GM12878 (cell line): ENCODE results near the gene C1orf210.

Experiments
- FOXM1 ChIP-seq: IDR thresholded peaks from 2 replicates; pipeline ENCODE4 v1.6.1; 2012; ENCODE audit warnings: low read depth, mild to moderate bottlenecking, inconsistent platforms, low read length, moderate library complexity
- MXI1 ChIP-seq: fragments of 150-350 bp; IDR thresholded peaks from 2 replicates; pipeline ENCODE4 v1.6.1; 2011; ENCODE audit warnings: low read depth, mild to moderate bottlenecking, inconsistent platforms, low read length, improper control_type of control experiment
- MYC ChIP-seq: IDR thresholded peaks from 2 replicates; pipeline ENCODE4 v1.6.1; 2011; ENCODE audit warnings: mild to moderate bottlenecking, low read length, moderate library complexity, inconsistent platforms; ENCODE audit not compliant: insufficient read depth, insufficient replicate concordance, insufficient read length, severe bottlenecking
- POLR2A ChIP-seq: IDR thresholded peaks from 2 replicates; pipeline ENCODE4 v1.6.1; 2011; ENCODE audit warnings: low read depth, mild to moderate bottlenecking, low read length
- POLR2AphosphoS5 ChIP-seq: IDR thresholded peaks from 2 replicates; pipeline ENCODE4 v1.6.1; 2011; ENCODE audit warnings: mild to moderate bottlenecking, low read length, inconsistent platforms
- RAD51 ChIP-seq: fragments of 450-650 bp; IDR thresholded peaks from 2 replicates; pipeline ENCODE4 v1.6.1; 2016; ENCODE audit warnings: moderate library complexity, mild to moderate bottlenecking, inconsistent platforms
- SREBF2 ChIP-seq: IDR thresholded peaks from 2 replicates; pipeline ENCODE4 v1.6.1; 2012; ENCODE audit warnings: mild to moderate bottlenecking, low read length
- SUZ12 ChIP-seq: fragments of 200-600 bp; sonication (generic); IDR thresholded peaks from one replicate; pipeline ENCODE4 v1.6.1; 2018; ENCODE audit warnings: antibody characterized with exemption, mild to moderate bottlenecking; ENCODE audit not compliant: unreplicated experiment
- TBL1XR1 ChIP-seq: IDR thresholded peaks from 2 replicates; pipeline ENCODE4 v1.6.1; 2012; ENCODE audit warnings: low read depth, low read length, improper control_type of control experiment
- TF ChIP-seq, protein P1 (sequence below): IDR thresholded peaks from 2 replicates; pipeline ENCODE4 v1.6.1; 2011; ENCODE audit warnings: mild to moderate bottlenecking, low read depth, low read length, moderate library complexity; ENCODE audit not compliant: insufficient replicate concordance
- TF ChIP-seq, protein P2 (sequence below): IDR thresholded peaks from 2 replicates; pipeline ENCODE4 v1.6.1; 2011; ENCODE audit warnings: borderline replicate concordance, low read depth, mild to moderate bottlenecking, moderate library complexity, mixed read lengths, low read length; ENCODE audit not compliant: insufficient read depth; ENCODE audit errors: extremely low read length
- TF ChIP-seq, protein P3 (sequence below), 3 experiments: IDR thresholded peaks in 2 of 3; conservative IDR thresholded peaks in 1 of 3; 2 replicates each; pipeline ENCODE4 v1.5.1; 2011; ENCODE audit warnings: low read depth in 3 of 3, low read length in 3 of 3, mild to moderate bottlenecking in 3 of 3, control low read depth in 2 of 3, moderate library complexity in 2 of 3, inconsistent platforms in 1 of 3, mixed read lengths in 1 of 3; ENCODE audit not compliant: control insufficient read depth in 2 of 3, insufficient read depth in 1 of 3; ENCODE audit errors: extremely low read depth in 1 of 3
- TF ChIP-seq, protein P4 (sequence below): IDR thresholded peaks from 2 replicates; pipeline ENCODE4 v1.6.1; 2012; ENCODE audit warnings: low read depth, low read length, improper control_type of control experiment
- TF ChIP-seq, protein P5 (sequence below): fragments of 450-650 bp; formaldehyde crosslinking; IDR thresholded peaks from 2 replicates; pipeline ENCODE4 v1.4.0; 2020; ENCODE audit warnings: mild to moderate bottlenecking, moderate library complexity

DNA sequence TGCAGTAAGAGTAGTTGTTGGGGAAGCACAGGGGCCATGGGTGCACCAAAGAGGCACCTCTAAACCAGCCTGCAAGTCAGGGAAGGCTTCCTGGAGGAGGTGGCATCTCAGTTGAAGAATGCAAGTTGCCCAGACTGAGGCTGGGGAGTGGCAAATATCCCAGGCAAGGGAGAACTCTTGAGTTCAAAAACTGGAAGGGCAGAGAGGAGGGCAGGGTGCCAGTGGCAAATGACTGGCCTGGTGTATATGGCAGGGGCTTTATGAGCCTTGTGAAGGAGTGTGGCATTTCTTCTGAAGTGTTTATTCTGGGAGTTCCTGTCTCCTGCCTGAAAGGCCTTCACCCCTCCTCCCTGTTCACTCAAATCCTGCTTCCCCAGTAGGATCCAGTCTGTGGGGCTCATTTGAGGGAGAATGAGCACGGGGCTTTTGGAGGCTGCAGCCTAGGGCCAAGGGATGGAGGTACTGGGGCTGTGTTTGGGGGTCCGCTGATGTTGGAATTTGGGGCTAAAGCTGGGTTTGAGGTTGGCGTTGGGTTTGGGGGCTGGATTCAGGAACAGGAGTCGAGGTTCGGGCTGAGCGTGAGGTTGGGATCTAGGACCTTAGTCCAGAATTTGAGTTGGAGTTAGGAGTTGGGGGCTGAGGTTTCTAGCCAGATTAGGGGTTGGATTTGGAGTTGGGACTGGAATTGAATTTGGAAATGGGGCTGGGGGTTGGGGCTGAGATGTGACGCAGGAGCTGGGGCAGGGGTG lies 15.6 kb downstream of the C1orf210 start, which contains the start of gene TMEM125:
- TF ChIP-seq TBL1XR1 (no peak), POLR2AphosphoS5 (no peak), POLR2A (no peak), SREBF2 (no peak), MYC (no peak), RAD51 (no peak), FOXM1 (no peak), SUZ12 (no peak), MXI1 (no peak)
- TF ChIP-seq, protein P1, sequence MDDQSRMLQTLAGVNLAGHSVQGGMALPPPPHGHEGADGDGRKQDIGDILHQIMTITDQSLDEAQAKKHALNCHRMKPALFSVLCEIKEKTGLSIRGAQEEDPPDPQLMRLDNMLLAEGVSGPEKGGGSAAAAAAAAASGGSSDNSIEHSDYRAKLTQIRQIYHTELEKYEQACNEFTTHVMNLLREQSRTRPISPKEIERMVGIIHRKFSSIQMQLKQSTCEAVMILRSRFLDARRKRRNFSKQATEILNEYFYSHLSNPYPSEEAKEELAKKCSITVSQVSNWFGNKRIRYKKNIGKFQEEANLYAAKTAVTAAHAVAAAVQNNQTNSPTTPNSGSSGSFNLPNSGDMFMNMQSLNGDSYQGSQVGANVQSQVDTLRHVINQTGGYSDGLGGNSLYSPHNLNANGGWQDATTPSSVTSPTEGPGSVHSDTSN = no peak
- TF ChIP-seq, protein P2, sequence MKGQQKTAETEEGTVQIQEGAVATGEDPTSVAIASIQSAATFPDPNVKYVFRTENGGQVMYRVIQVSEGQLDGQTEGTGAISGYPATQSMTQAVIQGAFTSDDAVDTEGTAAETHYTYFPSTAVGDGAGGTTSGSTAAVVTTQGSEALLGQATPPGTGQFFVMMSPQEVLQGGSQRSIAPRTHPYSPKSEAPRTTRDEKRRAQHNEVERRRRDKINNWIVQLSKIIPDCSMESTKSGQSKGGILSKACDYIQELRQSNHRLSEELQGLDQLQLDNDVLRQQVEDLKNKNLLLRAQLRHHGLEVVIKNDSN = no peak
- TF ChIP-seq, protein P3, sequence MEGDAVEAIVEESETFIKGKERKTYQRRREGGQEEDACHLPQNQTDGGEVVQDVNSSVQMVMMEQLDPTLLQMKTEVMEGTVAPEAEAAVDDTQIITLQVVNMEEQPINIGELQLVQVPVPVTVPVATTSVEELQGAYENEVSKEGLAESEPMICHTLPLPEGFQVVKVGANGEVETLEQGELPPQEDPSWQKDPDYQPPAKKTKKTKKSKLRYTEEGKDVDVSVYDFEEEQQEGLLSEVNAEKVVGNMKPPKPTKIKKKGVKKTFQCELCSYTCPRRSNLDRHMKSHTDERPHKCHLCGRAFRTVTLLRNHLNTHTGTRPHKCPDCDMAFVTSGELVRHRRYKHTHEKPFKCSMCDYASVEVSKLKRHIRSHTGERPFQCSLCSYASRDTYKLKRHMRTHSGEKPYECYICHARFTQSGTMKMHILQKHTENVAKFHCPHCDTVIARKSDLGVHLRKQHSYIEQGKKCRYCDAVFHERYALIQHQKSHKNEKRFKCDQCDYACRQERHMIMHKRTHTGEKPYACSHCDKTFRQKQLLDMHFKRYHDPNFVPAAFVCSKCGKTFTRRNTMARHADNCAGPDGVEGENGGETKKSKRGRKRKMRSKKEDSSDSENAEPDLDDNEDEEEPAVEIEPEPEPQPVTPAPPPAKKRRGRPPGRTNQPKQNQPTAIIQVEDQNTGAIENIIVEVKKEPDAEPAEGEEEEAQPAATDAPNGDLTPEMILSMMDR (IDR thresholded peaks at IDR 0.05 in 2 of 3, conservative IDR thresholded peaks at IDR 0.05 in 1 of 3; ENCODE audit: control insufficient read depth in 2 of 3, extremely low read depth in 1 of 3, insufficient read depth in 1 of 3, low read depth in 3 of 3, low read length in 3 of 3) = no peak
- TF ChIP-seq, protein P4, sequence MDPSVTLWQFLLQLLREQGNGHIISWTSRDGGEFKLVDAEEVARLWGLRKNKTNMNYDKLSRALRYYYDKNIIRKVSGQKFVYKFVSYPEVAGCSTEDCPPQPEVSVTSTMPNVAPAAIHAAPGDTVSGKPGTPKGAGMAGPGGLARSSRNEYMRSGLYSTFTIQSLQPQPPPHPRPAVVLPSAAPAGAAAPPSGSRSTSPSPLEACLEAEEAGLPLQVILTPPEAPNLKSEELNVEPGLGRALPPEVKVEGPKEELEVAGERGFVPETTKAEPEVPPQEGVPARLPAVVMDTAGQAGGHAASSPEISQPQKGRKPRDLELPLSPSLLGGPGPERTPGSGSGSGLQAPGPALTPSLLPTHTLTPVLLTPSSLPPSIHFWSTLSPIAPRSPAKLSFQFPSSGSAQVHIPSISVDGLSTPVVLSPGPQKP = no peak
- TF ChIP-seq, protein P5, sequence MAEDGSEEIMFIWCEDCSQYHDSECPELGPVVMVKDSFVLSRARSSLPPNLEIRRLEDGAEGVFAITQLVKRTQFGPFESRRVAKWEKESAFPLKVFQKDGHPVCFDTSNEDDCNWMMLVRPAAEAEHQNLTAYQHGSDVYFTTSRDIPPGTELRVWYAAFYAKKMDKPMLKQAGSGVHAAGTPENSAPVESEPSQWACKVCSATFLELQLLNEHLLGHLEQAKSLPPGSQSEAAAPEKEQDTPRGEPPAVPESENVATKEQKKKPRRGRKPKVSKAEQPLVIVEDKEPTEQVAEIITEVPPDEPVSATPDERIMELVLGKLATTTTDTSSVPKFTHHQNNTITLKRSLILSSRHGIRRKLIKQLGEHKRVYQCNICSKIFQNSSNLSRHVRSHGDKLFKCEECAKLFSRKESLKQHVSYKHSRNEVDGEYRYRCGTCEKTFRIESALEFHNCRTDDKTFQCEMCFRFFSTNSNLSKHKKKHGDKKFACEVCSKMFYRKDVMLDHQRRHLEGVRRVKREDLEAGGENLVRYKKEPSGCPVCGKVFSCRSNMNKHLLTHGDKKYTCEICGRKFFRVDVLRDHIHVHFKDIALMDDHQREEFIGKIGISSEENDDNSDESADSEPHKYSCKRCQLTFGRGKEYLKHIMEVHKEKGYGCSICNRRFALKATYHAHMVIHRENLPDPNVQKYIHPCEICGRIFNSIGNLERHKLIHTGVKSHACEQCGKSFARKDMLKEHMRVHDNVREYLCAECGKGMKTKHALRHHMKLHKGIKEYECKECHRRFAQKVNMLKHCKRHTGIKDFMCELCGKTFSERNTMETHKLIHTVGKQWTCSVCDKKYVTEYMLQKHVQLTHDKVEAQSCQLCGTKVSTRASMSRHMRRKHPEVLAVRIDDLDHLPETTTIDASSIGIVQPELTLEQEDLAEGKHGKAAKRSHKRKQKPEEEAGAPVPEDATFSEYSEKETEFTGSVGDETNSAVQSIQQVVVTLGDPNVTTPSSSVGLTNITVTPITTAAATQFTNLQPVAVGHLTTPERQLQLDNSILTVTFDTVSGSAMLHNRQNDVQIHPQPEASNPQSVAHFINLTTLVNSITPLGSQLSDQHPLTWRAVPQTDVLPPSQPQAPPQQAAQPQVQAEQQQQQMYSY (CRISPR knock-in tag) = no peak
